Measurements from ENCODE around the gene FKBP1A. TPM values are rescaled to one million over a fixed set of nuclear protein-coding genes. Genes with fewer than 3 reads are reported as not detected.

Gene FKBP1A
- total and polyA plus RNA-seq, 2 of the 4 experiments (the other 2 are of a cell fraction) = 120 to 528 TPM

DNA sequence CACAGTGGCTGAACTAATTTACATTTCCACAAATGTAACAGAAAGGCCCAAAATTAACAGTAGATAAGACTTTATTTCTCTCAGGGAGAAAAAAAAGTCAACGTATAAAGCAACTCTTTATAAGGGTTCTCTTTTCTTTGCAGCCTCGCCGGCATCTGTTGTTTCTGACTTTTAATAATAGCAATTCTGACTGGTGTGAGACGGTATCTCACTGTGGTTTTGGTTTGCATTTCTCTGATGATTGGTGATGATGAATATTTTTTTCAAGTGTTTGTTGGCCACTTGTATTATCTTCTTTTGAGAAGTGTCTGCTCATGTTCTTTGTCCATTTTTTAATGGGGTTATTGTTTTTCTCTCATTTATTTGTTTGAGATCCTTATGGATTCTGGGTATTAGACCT is 27.2 kb upstream of the FKBP1A start:
- H2BK5ac ChIP-seq (ENCODE audit: low read depth, low read length, poor library complexity, severe bottlenecking) = no peak overlapping the region
- no peak overlapping the region for H2BK15ac ChIP-seq (ENCODE audit: low read depth, low read length)
- no peak overlapping the region for H3K18ac ChIP-seq (ENCODE audit: low read depth, low read length)
- H3K4me3 ChIP-seq (ENCODE audit: insufficient read depth, low read depth, low read length) = no peak overlapping the region
- H4K91ac ChIP-seq (ENCODE audit: insufficient read depth, low read depth, low read length) = no peak overlapping the region
- CTCF ChIA-PET = no interaction called here
- no peak overlapping the region for H2AK9ac ChIP-seq (replicated peaks; ENCODE audit: low read depth, low read length, poor library complexity)
- no peak overlapping the region for H3K4me2 ChIP-seq (ENCODE audit: low read depth, low read length)
- no peak overlapping the region for H3K23ac ChIP-seq (ENCODE audit: low read depth, low read length)
- H2BK120ac ChIP-seq (ENCODE audit: low read depth, low read length) = no peak overlapping the region
- in situ Hi-C loops (cut with MboI; ENCODE audit: low sequenced_read_pairs) = no loop called here
- H3K9ac ChIP-seq (ENCODE audit: low read depth, low read length) = no peak overlapping the region
- intact Hi-C loops (cut with micrococcal nuclease) = no loop called here
- no peak overlapping the region for H4K8ac ChIP-seq (ENCODE audit: low read depth in 2 of 2, low read length in 2 of 2)
- no peak overlapping the region for H3K27ac ChIP-seq (ENCODE audit: insufficient read depth, low read length)
- H2AFZ ChIP-seq (replicated peaks; ENCODE audit: low read length, poor library complexity) = no peak overlapping the region
- H3K9me3 ChIP-seq (ENCODE audit: control insufficient read depth, insufficient read depth, low read length) = no peaks in the 10 kb centered on the region
- no peak overlapping the region for H2BK20ac ChIP-seq (ENCODE audit: low read depth, low read length)
- H3K36me3 ChIP-seq (ENCODE audit: control insufficient read depth, insufficient read depth, low read length) = no peaks in the 10 kb centered on the region
- no peaks in the 10 kb centered on the region for H4K20me1 ChIP-seq (ENCODE audit: insufficient read depth, low read length)
- H2AK5ac ChIP-seq (ENCODE audit: low read depth, low read length) = no peak overlapping the region
- no peak overlapping the region for H3K4ac ChIP-seq (ENCODE audit: low read depth, low read length)
- H3K79me1 ChIP-seq (ENCODE audit: low read depth in 1 of 2, low read length in 2 of 2) = peaks cover 0 to 10% of the 10 kb centered on the region in 2 experiments; a peak in 1 of 4 replicates
- POLR2A ChIA-PET (ENCODE audit: unreplicated experiment) = no interaction called here
- ATAC-seq (ENCODE audit: low read depth) (no peak), DNase-seq (no peak)
- peaks cover 4% of the 10 kb centered on the region; the same call in 1 of the 2 replicates for H3K4me1 ChIP-seq (ENCODE audit: control insufficient read depth, insufficient read depth, low read length)
- no peaks in the 10 kb centered on the region for H3K27me3 ChIP-seq (ENCODE audit: control insufficient read depth, insufficient read depth, low read length)
- dilution Hi-C loops (cut with HindIII; ENCODE audit: low sequenced_read_pairs, unreplicated experiment) = no loop called here
- H3K56ac ChIP-seq (ENCODE audit: extremely low read depth, insufficient read depth, low read length) = no peak overlapping the region
- WGBS, 2 experiments (ENCODE audit: extremely low coverage in 2 of 2, insufficient read length in 1 of 2) = no CpG with 5 or more reads among the region's 4 CpGs
- TF ChIP-seq MAFK (IDR thresholded peaks at IDR 0.05; ENCODE audit: low read depth, low read length) = no peak
- no peak for TF ChIP-seq FOS (IDR thresholded peaks at IDR 0.05; ENCODE audit: low read depth, low read length)
- no peak overlapping the region for H4K5ac ChIP-seq (ENCODE audit: low read depth, low read length)
- no TSS peak for BruUV-seq (replicated peaks)
- H3K9me1 ChIP-seq (ENCODE audit: insufficient read depth, low read length) = peaks cover 19% of the 10 kb centered on the region
- H3K14ac ChIP-seq (replicated peaks; ENCODE audit: low read depth, low read length) = no peak overlapping the region
